Fibroblast of the aortic adventitia (primary cell): ENCODE results near the gene TDRD3. TPM values are rescaled to one million over a fixed set of nuclear protein-coding genes. Genes with fewer than 3 reads are reported as not detected.

Experiments
- DNase-seq: peaks from one replicate; pipeline ENCODE4 v3.0.0-alpha.2; 2010; ENCODE audit warnings: low read depth
- H3K4me3 ChIP-seq: 2 replicates; pipeline ENCODE4 v1.5.1; 2011; ENCODE audit warnings: low read depth, mild to moderate bottlenecking, control low read depth, low read length, moderate library complexity
- CTCF ChIP-seq: IDR thresholded peaks from 2 replicates; pipeline ENCODE4 v1.5.1; 2011; ENCODE audit warnings: mild to moderate bottlenecking, low read length, control low read depth, inconsistent platforms; ENCODE audit not compliant: insufficient read depth
- total RNA-seq: library from RNA; depleted of rRNA; stranded (reverse); fragments of >200 nt; gene quantifications from 2 replicates; pipeline ENCODE4 v1.2.3, GENCODE V29; 2012; ENCODE audit warnings: low replicate concordance

Gene TDRD3
- total RNA-seq, 1 donor = 34.1 TPM

DNA sequence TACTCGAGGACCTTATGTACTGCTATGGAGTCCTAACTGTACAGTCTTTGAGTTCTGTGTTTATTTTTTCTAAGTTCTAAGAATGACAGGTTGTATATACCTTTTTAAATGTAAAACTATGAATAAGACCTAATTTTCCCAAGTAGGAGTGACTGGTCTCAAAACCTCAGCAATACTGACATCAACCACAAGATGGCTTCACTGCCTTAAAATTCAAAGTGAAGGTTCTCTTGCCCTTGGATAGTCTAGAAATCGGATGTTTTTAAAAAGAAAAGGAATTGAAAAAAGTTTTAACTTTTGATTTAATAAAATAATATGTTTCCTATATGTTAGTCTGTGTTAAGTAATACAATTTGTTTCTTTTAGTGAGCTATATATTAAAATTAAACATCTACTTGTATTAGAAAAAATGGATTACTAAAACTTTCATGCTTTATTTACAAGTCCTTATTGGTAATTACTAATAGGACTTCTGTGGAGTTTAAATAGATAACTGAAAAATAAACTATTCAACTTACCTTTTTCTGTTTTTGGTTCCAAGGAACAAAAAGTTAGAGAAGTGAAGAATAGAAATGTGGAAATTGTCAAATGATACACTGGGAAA lies 52.0 kb downstream of the TDRD3 start:
- peak; percentile 87 for TF ChIP-seq CTCF
- DNase-seq = peak; percentile 81
- no peak overlapping the region for H3K4me3 ChIP-seq

GRCh38 chr13:60453490-60453889 lies 56.5 kb downstream of the TDRD3 start:
- no peak overlapping the region for H3K4me3 ChIP-seq
- no peak for TF ChIP-seq CTCF
- peak; percentile 7 for DNase-seq

DNA sequence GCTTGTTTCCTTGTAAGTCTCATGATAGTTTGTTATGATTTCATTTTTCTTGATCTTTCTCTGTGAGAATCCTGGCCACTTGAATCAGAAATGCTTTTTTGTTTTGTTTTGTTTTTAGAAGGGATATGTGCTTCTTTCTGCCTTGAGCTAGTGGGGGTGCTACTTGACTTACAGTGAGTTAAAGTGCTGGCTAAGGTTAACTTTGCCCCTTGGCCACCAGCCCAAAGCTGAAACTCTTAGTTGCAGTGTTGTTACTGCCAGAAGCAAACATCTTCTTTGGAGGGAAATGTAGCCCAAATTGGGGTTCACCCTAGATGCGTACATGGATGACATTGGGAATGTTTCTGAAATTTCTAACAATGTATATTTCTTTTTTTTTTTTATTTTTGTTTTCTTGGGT lies 57.4 kb downstream of the TDRD3 start:
- TF ChIP-seq CTCF = no peak
- no peak for DNase-seq
- no peak overlapping the region for H3K4me3 ChIP-seq

- DNase-seq = no peak
- TF ChIP-seq CTCF = no peak
- H3K4me3 ChIP-seq = no peak overlapping the region
Measured at GRCh38 chr13:60463787-60464186, 66.8 kb downstream of the TDRD3 start.

GRCh38 chr13:60467098-60467497 lies 70.1 kb downstream of the TDRD3 start:
- no peak for DNase-seq
- no peak for TF ChIP-seq CTCF

DNA sequence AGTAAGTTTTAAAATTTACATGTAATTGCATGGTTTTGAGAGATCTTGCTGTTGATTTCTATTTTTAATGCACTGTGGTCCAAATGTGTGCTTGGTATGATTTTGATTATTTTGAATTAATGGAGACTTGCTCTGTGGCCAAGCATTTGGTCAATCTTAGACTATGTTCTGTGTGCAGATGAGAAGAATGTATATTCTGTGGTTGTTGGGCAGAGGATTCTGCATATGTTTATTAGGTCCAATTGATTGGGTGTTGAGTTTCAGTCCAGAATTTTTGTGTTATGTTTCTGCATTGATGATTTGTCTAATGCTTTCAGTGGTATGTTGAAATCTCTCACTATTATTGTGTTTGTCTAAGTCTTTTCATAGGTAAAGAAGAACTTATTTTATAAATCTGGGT lies 82.3 kb downstream of the TDRD3 start:
- no peak for DNase-seq
- H3K4me3 ChIP-seq = no peak overlapping the region
- TF ChIP-seq CTCF = no peak

More at GRCh38 chr13:60467098-60467497, 70.1 kb downstream of the TDRD3 start:
- H3K4me3 ChIP-seq = no peak overlapping the region

DNA sequence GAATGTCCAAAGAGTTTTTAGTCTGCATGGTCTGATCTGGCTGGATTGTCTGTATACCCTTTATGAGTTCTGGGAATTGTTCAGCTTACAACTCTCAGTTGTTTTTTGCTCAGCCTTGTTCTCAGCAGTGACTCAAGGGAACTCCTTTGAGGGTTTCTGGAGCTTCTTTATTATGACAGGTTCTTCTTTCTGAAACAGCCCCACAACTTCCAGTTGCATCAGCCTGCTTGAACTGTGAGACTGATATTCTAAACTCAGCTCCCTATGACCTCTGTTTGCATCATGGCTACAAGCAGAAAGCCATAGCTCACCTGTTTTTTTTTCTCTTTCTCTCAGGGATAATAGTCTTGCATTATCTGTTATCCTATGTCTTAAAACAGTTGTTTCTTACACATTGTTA lies 85.0 kb downstream of the TDRD3 start:
- DNase-seq = peak; percentile 54
- TF ChIP-seq CTCF = no peak
- H3K4me3 ChIP-seq = no peak overlapping the region
